ENCODE results near the gene PPIL1.

Gene PPIL1

GRCh38 chr6:36853325-36853724 is 21.3 kb downstream of the PPIL1 start:
- peak; percentile 92 to 96 for DNase-seq

- DNase-seq: peak in 1 of 2 donors; percentile 24
Measured at GRCh38 chr6:36852481-36853147, 22.0 kb downstream of the PPIL1 start.

GRCh38 chr6:36851626-36852025 is 23.0 kb downstream of the PPIL1 start:
- DNase-seq: peak in 1 of 2 donors; percentile 42

GRCh38 chr6:36851149-36851614 is 23.4 kb downstream of the PPIL1 start:
- peak; percentile 82 for DNase-seq

GRCh38 chr6:36850021-36850420 is 24.6 kb downstream of the PPIL1 start:
- no peak for DNase-seq

GRCh38 chr6:36848658-36849441 is 25.8 kb downstream of the PPIL1 start:
- DNase-seq: peak; percentile 80 to 86

GRCh38 chr6:36847991-36848390 is 26.6 kb downstream of the PPIL1 start:
- DNase-seq: no peak

- DNase-seq: no peak
Measured at GRCh38 chr6:36847152-36847551, 27.5 kb downstream of the PPIL1 start.

- no peak for DNase-seq
Measured at GRCh38 chr6:36845233-36845632, 29.4 kb downstream of the PPIL1 start.

- DNase-seq: no peak
Measured at GRCh38 chr6:36844232-36845170, 30.1 kb downstream of the PPIL1 start.

GRCh38 chr6:36843170-36843569 is 31.4 kb downstream of the PPIL1 start:
- DNase-seq: no peak

GRCh38 chr6:36841756-36842155 is 32.8 kb downstream of the PPIL1 start:
- DNase-seq: no peak

GRCh38 chr6:36840432-36841403 is 33.9 kb downstream of the PPIL1 start:
- no peak for DNase-seq

- DNase-seq: no peak
Measured at GRCh38 chr6:36839749-36840431, 34.7 kb downstream of the PPIL1 start.

GRCh38 chr6:36838896-36839748 is 35.5 kb downstream of the PPIL1 start, which contains the start of gene CPNE5:
TSS of gene CPNE5 (minus strand) at chr6:36839444. CDS start at chr6:36839377, 67 bp downstream.
- no peak for DNase-seq

- DNase-seq: no peak
Measured at GRCh38 chr6:36837686-36838085, 36.9 kb downstream of the PPIL1 start.

GRCh38 chr6:36837022-36837339 is 37.6 kb downstream of the PPIL1 start:
- no peak for DNase-seq

- DNase-seq: no peak
Measured at GRCh38 chr6:36836111-36837021, 38.2 kb downstream of the PPIL1 start.
